Stimulated activated CD8-positive, alpha-beta memory T cell treated with anti-CD3 and anti-CD28 coated beads, Interleukin-7, amount 100 ng/mL, for 1 hour (primary cell): ENCODE results near the gene TDG.
"Not testable (repeated sequence)": the region's sequence is repeated elsewhere in the genome, so short reads cannot be mapped to it uniquely, and the experiment has no call there.

ENCODE experiments used
- DNase-seq, 2 donors: peaks; one replicate each; pipeline ENCODE4 v3.0.0-alpha.2; 2020; ENCODE audit warnings: low read depth in 2 of 2

Gene TDG

DNA sequence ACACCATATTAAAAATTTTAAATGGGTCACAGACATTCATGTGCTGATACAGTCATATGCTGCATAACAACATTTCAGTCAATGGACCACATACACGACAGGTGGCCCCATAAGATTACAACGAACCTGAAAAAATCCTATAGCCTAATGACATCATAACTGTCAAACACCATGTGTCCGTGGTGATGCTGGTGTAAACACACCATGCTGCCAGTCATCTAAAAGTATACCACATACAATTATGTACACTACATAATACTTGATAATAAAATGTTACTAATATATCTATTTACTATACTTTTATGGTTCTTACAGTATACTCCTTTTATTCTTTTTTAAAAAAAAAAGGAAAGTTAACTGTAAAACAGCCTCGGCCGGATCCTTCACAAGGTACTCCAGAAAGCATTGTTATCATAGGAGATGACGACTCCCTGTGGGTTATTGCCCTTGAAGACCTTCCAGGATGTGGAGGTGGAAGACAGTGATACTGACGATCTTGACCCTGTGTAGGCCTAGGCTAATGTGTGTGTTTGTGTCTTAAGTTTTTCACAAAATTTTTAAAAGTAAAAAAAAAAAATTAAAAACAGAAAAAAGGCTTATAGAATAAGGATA, 5.0 kb upstream of the TDG start:
- no peak for DNase-seq

GRCh38 chr12:103962493-103962892, 3.2 kb upstream of the TDG start:
- DNase-seq = no peak

DNA sequence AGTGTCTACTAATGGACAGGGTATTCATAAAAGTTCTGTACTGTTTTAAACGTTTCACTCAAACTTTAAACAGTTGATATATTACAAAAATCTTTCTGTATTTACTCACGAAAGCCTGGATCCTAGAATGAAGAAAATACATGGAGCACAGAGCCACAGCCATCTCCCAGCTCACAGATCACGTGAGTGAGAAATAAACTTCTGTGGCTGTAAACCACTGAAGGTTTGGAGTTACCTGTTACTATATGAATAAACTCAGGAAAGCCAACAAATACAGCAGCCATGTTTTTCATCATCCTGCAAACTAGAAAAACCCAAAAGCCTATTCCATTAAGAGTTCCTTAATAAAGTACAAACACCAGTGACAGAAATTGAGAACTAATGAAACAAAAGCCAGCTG, 867 bp upstream of the TDG start:
- no peak for DNase-seq

- no peak for DNase-seq
Measured at GRCh38 chr12:103965255-103965589, 450 bp upstream of the TDG start.

DNA sequence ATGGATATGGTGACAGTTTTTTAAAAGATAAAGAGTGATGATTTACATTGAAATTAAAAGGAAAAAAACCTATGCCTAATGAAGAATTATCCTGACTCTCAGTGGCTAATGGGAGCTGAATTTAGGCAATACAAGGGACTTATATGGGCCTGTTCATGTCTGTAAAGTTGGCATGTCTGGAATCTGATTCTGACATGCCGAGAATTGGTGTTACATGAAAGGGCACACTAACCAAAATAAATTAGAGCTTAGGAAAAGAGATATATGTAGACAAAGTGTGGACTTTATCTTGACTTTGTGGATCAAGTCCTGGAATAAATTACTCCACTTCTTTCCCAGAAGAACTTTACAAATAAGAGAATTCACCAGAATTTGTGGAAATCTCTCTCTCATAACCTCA, 1.1 kb downstream of the TDG start:
- no peak for DNase-seq

GRCh38 chr12:103969391-103969790, 3.7 kb downstream of the TDG start:
- DNase-seq = no peak

DNA sequence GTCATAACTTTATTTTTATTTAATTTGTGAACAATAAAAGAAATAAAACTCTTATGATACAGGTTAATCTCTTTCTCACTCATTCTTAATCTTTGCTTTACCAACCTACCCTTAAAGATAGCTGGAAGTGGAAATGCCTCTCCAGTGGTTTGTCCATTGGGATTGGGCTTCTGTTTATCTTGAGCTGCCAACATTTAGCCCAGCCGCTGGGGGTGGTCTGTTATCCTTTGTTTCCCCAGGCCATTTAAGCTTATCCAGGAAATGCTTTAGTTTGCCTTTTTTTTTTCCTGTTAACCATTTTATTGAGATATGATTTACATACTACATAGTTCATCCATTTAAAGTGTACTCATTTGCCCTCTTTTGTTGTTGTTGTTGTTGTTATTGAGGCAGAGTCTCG, 8.2 kb downstream of the TDG start:
- no peak for DNase-seq

DNA sequence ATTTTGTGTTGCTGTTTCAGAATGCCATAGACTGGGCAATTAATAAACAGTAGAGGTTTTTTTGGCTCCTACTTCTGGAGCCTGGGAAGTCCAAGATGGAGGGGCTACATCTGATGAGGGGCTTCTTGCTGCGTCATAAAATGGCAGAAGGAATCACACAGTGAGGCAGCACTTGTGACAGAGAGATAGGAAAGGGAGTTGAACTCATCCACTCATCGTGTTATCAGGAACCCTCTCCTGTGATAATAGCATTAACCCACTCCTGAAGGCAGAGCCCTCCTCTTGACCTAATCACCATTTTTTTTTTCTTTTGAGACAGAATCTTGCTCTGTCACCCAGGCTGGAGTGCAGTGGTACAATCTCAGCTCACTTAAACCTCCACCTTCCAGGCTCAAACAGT, 9.7 kb downstream of the TDG start:
- no peak for DNase-seq

- no peak for DNase-seq
Measured at GRCh38 chr12:103978384-103978982, 12.8 kb downstream of the TDG start.

DNA sequence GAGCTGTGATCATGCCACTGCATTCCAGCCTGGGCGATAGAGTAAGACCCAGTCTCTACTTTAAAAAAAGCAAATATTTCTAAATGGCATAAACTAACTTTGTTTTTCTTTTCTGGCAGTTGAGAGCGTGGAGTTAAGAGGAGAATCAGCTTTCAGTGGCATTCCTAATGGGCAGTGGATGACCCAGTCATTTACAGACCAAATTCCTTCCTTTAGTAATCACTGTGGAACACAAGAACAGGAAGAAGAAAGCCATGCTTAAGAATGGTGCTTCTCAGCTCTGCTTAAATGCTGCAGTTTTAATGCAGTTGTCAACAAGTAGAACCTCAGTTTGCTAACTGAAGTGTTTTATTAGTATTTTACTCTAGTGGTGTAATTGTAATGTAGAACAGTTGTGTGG, 21.2 kb downstream of the TDG start:
- DNase-seq = no peak

DNA sequence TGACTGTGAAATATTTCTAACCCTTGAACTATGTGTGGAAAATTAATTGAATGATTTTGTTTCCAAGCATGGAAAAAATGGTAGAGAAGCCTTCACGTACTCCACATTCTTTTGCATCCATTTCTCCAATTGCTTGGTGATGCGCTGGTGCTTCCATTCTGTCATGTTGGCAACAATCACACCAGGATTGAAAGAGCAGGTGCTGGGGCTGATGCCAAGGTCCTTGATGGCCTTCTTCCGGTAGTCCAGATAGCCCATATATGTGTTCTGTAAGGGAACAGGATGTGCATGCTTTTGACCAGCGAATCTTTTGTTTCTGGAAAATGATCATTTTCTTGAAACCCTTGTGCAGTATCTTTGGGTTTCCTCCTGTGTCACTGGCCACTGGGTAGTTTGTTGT, 28.6 kb downstream of the TDG start:
- no peak for DNase-seq

- no peak for DNase-seq
Measured at GRCh38 chr12:103996595-103996994, 30.9 kb downstream of the TDG start.

DNA sequence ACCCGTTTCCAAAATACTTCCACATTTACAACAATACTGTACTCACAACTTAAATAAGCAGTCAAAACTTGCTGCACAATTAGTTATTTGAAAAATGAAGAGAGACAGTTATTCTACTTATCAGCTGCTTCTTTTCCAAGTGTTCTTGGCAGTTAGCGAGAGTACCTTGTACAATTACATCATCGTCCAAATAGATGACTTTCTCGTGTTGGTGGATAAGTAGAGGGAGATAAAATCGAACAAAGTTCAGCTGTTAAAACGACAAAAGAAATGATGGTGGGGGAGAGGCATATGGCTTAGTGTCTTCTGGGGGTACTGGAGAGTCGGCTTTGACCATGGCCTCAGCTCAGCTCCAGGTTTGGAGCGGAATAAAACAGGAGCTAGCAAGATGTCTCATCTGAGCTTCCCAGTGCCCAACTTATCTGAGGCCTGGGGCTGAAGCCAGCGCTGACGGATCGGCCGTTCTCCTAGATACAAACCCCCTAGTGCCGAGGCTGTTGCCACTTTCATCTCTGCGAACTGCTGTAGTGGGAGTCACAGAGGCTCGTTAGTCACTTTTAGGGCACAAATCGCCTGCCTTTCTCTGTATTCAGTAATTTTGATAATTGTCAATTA, 31.7 kb downstream of the TDG start:
- no peak for DNase-seq

- DNase-seq = no peak
Measured at GRCh38 chr12:103998976-103999375, 33.3 kb downstream of the TDG start.

- DNase-seq = no peak
Measured at GRCh38 chr12:104000807-104001434, 35.2 kb downstream of the TDG start.

GRCh38 chr12:104002686-104003085, 37.0 kb downstream of the TDG start:
- DNase-seq = no peak

GRCh38 chr12:104003596-104003995, 37.9 kb downstream of the TDG start:
- no peak for DNase-seq

DNA sequence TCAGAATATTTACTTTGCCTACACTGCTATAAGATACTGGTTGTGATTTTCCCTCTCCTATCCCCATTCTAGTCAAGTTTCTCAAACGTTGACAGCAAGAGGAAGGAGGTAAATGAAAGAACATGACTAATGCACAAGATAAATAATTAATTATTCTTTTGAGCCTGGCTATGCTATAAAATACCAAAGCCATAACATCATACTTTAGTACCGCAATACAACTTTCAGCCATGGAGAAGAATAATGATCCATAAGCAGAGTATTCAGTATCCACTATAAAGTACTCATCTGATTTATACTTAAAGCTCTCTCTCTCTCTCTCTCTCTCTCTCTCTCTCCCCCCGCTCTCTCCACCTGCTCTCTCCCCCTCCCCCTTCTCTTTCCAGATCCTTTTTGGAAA, 41.3 kb downstream of the TDG start:
- DNase-seq = no peak

GRCh38 chr12:104010121-104010520, 44.4 kb downstream of the TDG start:
- DNase-seq = no peak

- no peak for DNase-seq
Measured at GRCh38 chr12:104010606-104011169, 45.0 kb downstream of the TDG start.

DNA sequence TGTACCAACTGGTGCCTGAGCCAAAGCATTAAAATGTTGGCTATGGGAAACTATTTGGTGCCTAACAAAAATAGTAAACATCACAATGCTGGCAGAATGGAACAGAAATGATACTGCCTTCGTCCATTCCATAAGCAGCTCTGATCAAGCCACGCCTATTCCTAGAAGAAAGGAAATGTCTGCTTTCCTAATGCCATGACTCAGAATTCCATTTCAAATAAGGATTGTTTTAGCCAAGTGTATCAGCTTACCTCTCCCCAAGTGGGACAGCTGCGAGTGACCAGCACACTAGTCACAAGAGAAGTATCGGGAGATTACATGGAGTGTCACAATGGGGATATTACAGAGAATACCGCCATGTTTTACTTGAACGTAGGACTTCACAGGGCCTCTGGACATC, 45.6 kb downstream of the TDG start:
- DNase-seq = no peak

DNA sequence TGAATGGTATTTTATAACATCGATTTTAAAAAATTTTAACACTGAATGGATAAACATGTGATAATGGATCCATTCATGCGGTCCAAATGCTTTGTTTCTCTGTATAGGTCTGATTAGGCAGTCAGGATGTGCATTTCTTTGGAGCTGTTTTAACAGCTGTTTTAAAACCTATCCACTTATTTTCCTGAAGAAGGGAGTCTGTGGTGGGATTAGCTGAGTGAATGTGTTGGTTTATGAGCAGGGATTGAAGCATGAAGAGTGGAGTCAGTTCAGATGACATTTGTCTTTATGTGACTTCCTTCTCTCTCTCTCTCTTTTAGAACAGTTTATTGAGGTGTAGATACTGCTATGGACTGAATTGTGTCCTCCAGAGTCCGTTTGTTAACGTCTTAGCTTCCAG, 46.7 kb downstream of the TDG start:
- no peak for DNase-seq

DNA sequence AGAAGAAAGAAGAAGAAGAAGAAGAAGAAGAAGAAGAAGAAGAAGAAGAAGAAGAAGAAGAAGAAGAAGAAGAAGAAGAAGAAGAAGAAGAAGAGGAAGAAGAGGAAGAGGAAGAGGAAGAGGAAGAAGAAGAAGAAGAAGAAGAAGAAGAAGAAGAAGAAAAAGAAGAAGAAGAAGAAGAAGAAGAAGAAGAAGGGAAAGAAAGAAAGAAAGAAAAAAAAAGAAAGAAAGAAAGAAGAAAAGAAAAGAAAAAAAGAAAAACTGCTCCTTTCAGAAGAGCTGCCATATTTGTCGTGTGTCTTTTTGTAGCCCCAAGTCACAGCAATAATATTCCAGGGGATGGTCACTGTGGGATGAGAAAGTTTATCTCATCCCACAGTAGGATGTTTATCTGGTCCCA, 56.2 kb downstream of the TDG start:
- DNase-seq = not testable (repeated sequence)
